Measurements from ENCODE around the gene NDUFS3.
"Not testable (repeated sequence)": the region's sequence is repeated elsewhere in the genome, so short reads cannot be mapped to it uniquely, and the experiment has no call there.

The NDUFS3 gene

GRCh38 chr11:47562393-47562792 is 16.5 kb upstream of the NDUFS3 start:
- DNase-seq: not testable (repeated sequence)

- DNase-seq: not testable (repeated sequence)
Measured at GRCh38 chr11:47564366-47564765, 14.5 kb upstream of the NDUFS3 start.

- no peak for DNase-seq
Measured at GRCh38 chr11:47564933-47565339, 13.9 kb upstream of the NDUFS3 start.

- peak; percentile 54 for DNase-seq
Measured at GRCh38 chr11:47565340-47566148, 13.3 kb upstream of the NDUFS3 start, which contains the start of gene PTPMT1. TSS of gene PTPMT1 (plus strand) at chr11:47565599. CDS start at chr11:47565623, 24 bp downstream.

- DNase-seq: no peak
Measured at GRCh38 chr11:47566149-47566698, 12.7 kb upstream of the NDUFS3 start.

GRCh38 chr11:47569646-47570045 is 9.2 kb upstream of the NDUFS3 start:
- DNase-seq: no peak

- no peak for DNase-seq
Measured at GRCh38 chr11:47570651-47571356, 8.1 kb upstream of the NDUFS3 start.

- DNase-seq: no peak
Measured at GRCh38 chr11:47571357-47571729, 7.5 kb upstream of the NDUFS3 start.

- DNase-seq: no peak
Measured at GRCh38 chr11:47571895-47572294, 7.0 kb upstream of the NDUFS3 start.

- DNase-seq: no peak
Measured at GRCh38 chr11:47572715-47573255, 6.1 kb upstream of the NDUFS3 start.

GRCh38 chr11:47573321-47573720 is 5.6 kb upstream of the NDUFS3 start:
- no peak for DNase-seq

- no peak for DNase-seq
Measured at GRCh38 chr11:47577460-47578041, 1.3 kb upstream of the NDUFS3 start.

- DNase-seq: no peak
Measured at GRCh38 chr11:47583844-47584243, 5.0 kb downstream of the NDUFS3 start.

- no peak for DNase-seq
Measured at GRCh38 chr11:47586098-47586855, 7.4 kb downstream of the NDUFS3 start, which contains the start of gene FAM180B. TSS of gene FAM180B (plus strand) at chr11:47586678. CDS start at chr11:47586769, 91 bp downstream.

- DNase-seq: no peak
Measured at GRCh38 chr11:47587039-47587716, 8.3 kb downstream of the NDUFS3 start.

GRCh38 chr11:47587723-47588326 is 9.0 kb downstream of the NDUFS3 start:
- DNase-seq: no peak

- DNase-seq: no peak
Measured at GRCh38 chr11:47589118-47589517, 10.2 kb downstream of the NDUFS3 start.

GRCh38 chr11:47589584-47589976 is 10.7 kb downstream of the NDUFS3 start:
- no peak for DNase-seq

GRCh38 chr11:47589977-47590861 is 11.3 kb downstream of the NDUFS3 start:
- no peak for DNase-seq

GRCh38 chr11:47591764-47592163 is 12.9 kb downstream of the NDUFS3 start:
- no peak for DNase-seq

All from activated gamma-delta T cell treated with Interleukin-2 at 50 U/mL for 16 hours (primary cell).